HCT116 (cell line): ENCODE results near the gene NELL1.

Experiments
- CEBPB ChIP-seq: IDR thresholded peaks from 2 replicates; pipeline ENCODE4 v1.6.1; 2012; ENCODE audit warnings: low read depth
- EZH2 ChIP-seq: fragments of 200-600 bp; sonication (generic); IDR thresholded peaks from 2 replicates; pipeline ENCODE4 v1.6.1; 2017; ENCODE audit warnings: antibody characterized with exemption, mixed run types
- POLR2A ChIP-seq: IDR thresholded peaks from 2 replicates; pipeline ENCODE4 v1.7.0; 2011; ENCODE audit warnings: borderline replicate concordance; ENCODE audit not compliant: insufficient read depth, insufficient read length; ENCODE audit errors: extremely low read depth
- POLR2AphosphoS5 ChIP-seq: IDR thresholded peaks from 2 replicates; pipeline ENCODE4 v1.6.1; 2011; ENCODE audit warnings: mild to moderate bottlenecking, low read depth, low read length, moderate library complexity
- RAD21 ChIP-seq: IDR thresholded peaks from 2 replicates; pipeline ENCODE4 v1.6.1; 2012; ENCODE audit warnings: low read depth, mild to moderate bottlenecking
- SRF ChIP-seq: IDR thresholded peaks from 2 replicates; pipeline ENCODE4 v1.6.1; 2012; ENCODE audit warnings: low read depth
- YY1 ChIP-seq: IDR thresholded peaks from 2 replicates; pipeline ENCODE4 v1.6.1; 2011; ENCODE audit warnings: low read length, low read depth, moderate library complexity, mild to moderate bottlenecking; ENCODE audit not compliant: insufficient replicate concordance; ENCODE audit errors: extremely low read depth
- TF ChIP-seq, protein P1 (sequence below), 3 experiments: fragments of 200-600 bp in 1 of 3; sonication (generic) in 1 of 3; IDR thresholded peaks in 2 of 3; conservative IDR thresholded peaks in 1 of 3; 2 replicates each; pipeline ENCODE4 v1.5.1; 2012 to 2017; ENCODE audit warnings: low read depth in 2 of 3, low read length in 2 of 3, antibody characterized with exemption in 1 of 3, borderline replicate concordance in 1 of 3, control low read depth in 1 of 3, mild to moderate bottlenecking in 1 of 3, mixed read lengths in 1 of 3, mixed run types in 1 of 3, moderate library complexity in 1 of 3; ENCODE audit not compliant: insufficient read depth in 1 of 3
- TF ChIP-seq, protein P2 (sequence below): IDR thresholded peaks from 2 replicates; pipeline ENCODE4 v1.6.1; 2012; ENCODE audit warnings: low read depth
- TF ChIP-seq, protein P3 (sequence below): IDR thresholded peaks from 2 replicates; pipeline ENCODE4 v1.6.1; 2012

DNA sequence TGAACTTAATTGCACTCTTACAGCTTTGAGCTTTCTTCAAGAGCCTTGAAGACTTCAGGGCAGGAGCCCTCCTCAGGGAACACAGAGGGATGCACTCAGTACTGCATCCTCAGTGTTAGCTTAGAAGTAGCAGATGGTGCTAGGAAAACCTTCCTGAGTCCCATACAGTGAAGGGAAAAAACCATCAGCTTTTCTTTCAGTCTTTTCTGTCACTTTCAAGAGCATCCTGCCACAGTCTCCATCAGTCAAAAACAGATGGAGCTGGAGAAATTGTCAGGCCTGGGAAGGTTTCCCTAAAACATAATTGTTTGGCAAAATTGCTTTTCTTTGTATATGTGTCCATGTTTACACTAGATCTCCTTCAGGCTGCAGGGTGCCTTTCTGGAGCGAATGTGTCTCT is 384.1 kb downstream of the NELL1 start:
- no peak for TF ChIP-seq CEBPB
- TF ChIP-seq, protein P1, sequence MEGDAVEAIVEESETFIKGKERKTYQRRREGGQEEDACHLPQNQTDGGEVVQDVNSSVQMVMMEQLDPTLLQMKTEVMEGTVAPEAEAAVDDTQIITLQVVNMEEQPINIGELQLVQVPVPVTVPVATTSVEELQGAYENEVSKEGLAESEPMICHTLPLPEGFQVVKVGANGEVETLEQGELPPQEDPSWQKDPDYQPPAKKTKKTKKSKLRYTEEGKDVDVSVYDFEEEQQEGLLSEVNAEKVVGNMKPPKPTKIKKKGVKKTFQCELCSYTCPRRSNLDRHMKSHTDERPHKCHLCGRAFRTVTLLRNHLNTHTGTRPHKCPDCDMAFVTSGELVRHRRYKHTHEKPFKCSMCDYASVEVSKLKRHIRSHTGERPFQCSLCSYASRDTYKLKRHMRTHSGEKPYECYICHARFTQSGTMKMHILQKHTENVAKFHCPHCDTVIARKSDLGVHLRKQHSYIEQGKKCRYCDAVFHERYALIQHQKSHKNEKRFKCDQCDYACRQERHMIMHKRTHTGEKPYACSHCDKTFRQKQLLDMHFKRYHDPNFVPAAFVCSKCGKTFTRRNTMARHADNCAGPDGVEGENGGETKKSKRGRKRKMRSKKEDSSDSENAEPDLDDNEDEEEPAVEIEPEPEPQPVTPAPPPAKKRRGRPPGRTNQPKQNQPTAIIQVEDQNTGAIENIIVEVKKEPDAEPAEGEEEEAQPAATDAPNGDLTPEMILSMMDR (IDR thresholded peaks at IDR 0.05 in 2 of 3, conservative IDR thresholded peaks at IDR 0.05 in 1 of 3; ENCODE audit: borderline replicate concordance in 1 of 3, insufficient read depth in 1 of 3, low read depth in 2 of 3, low read length in 2 of 3) = no peak
- no peak for TF ChIP-seq POLR2AphosphoS5
- no peak for TF ChIP-seq EZH2
- TF ChIP-seq POLR2A = no peak
- no peak for TF ChIP-seq SRF
- TF ChIP-seq RAD21 = no peak
- TF ChIP-seq, protein P2, sequence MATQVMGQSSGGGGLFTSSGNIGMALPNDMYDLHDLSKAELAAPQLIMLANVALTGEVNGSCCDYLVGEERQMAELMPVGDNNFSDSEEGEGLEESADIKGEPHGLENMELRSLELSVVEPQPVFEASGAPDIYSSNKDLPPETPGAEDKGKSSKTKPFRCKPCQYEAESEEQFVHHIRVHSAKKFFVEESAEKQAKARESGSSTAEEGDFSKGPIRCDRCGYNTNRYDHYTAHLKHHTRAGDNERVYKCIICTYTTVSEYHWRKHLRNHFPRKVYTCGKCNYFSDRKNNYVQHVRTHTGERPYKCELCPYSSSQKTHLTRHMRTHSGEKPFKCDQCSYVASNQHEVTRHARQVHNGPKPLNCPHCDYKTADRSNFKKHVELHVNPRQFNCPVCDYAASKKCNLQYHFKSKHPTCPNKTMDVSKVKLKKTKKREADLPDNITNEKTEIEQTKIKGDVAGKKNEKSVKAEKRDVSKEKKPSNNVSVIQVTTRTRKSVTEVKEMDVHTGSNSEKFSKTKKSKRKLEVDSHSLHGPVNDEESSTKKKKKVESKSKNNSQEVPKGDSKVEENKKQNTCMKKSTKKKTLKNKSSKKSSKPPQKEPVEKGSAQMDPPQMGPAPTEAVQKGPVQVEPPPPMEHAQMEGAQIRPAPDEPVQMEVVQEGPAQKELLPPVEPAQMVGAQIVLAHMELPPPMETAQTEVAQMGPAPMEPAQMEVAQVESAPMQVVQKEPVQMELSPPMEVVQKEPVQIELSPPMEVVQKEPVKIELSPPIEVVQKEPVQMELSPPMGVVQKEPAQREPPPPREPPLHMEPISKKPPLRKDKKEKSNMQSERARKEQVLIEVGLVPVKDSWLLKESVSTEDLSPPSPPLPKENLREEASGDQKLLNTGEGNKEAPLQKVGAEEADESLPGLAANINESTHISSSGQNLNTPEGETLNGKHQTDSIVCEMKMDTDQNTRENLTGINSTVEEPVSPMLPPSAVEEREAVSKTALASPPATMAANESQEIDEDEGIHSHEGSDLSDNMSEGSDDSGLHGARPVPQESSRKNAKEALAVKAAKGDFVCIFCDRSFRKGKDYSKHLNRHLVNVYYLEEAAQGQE = no peak
- TF ChIP-seq, protein P3, sequence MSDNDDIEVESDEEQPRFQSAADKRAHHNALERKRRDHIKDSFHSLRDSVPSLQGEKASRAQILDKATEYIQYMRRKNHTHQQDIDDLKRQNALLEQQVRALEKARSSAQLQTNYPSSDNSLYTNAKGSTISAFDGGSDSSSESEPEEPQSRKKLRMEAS = no peak
- TF ChIP-seq YY1 = no peak
